ENCODE measurements around the gene TCF4.

Gene TCF4

DNA sequence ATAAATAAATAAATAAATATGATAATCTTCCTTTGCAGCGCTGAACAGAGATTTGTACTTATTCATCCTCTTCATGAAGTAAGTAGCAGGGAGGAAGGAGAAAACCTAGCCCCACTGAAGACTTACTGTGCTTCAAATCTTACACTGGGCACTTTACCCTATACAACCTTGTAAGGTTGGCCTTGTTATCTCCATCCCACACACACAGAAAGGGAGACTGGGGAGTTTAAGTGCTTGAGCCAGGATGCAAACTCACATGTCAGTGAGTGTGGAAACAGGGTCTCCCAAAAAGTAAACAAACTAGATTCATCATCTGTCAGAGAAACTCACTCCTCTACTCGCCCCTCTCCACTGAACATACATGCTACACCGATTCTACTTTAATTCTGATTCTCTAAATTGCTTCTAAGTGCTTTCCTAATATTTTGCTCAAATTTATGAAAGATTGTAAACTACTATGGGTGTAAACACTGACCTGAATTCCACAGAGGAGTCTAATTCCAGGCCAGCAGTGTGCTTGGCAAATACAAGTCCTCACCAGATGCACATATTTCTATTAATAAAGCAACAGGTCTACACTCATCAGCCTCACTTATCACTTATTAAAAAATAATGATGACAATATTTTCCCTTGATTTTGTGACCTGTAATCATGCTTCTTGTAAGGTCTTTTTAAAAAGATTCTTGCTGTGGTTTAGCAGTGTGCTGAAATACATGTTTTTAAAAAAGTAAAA is 155.5 kb downstream of the TCF4 start:
- no peak for DNase-seq

DNA sequence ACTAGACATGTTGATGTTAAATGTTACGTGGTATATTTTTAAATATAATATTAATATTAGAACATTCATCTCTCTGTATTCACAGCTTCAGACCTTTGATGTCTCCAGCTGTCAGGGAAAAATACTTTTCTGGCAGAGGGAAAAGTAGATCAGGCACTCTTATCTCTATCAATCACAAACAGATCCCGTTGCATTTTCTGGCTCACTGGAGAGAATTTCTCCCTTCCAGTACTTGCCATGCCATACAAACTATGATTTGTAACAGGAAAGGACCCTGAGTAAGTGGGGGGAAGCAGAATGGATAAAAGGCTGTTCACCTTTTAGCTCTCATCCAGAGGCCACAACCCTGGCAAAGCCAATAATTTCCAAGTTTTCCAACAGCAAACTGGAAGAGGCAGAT is 158.0 kb downstream of the TCF4 start:
- no peak for DNase-seq

GRCh38 chr18:55427951-55428350 is 160.0 kb downstream of the TCF4 start:
- DNase-seq: no peak

DNA sequence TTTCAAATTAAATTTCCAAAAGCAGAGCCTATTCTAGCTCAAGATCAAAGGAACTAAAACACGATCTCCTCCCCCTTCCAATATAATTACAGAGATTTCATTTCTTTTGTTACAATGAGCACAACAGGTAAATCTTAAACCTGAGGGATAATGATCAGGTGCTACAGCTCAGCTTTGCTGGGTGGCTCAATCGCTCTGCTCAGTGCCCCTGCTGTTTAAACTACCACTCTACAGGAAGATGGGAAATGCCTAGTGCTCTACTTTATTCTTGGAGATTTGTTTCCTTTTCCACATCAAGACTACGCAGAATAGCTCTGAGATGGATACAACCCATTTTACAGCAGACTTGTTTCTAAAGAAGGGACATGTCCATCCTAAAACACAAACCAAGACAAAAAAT is 162.3 kb downstream of the TCF4 start:
- DNase-seq: no peak

DNA sequence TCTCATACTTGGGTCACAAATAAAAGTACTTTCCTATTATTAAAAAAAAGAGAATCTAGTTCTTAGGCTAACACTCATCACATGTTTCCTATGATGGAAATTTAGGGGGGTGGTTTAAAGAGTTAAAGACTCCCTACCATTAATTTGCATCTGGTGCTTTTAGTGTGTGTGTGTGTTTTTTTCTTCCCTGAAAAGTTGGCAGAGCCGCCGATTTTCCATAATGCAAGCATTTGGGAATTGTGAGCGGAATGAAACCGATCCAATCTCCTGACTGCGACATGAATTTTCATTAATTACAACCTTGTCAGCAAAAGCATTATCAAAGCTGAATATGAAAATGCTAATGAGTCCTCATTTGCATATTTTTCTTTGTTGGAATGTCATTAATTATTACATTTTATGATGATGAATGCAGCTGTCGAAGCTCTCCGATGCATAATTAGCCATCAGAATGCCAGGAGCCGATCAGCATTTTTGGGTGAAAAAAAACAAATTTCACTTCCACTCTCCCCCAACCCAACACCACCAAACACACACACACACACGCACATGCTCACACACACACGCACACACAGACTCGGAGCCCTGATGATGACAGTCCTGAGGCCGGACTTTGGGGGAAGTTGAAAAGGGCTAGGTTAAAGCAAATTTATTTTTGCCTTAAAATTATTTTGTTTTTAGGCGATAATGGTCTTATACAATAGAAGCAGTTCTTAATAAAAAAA is 165.4 kb downstream of the TCF4 start:
- DNase-seq: no peak

- DNase-seq: no peak
Observed at GRCh38 chr18:55421615-55422419, 166.2 kb downstream of the TCF4 start.

- no peak for DNase-seq
Observed at GRCh38 chr18:55421308-55421614, 166.7 kb downstream of the TCF4 start.

DNA sequence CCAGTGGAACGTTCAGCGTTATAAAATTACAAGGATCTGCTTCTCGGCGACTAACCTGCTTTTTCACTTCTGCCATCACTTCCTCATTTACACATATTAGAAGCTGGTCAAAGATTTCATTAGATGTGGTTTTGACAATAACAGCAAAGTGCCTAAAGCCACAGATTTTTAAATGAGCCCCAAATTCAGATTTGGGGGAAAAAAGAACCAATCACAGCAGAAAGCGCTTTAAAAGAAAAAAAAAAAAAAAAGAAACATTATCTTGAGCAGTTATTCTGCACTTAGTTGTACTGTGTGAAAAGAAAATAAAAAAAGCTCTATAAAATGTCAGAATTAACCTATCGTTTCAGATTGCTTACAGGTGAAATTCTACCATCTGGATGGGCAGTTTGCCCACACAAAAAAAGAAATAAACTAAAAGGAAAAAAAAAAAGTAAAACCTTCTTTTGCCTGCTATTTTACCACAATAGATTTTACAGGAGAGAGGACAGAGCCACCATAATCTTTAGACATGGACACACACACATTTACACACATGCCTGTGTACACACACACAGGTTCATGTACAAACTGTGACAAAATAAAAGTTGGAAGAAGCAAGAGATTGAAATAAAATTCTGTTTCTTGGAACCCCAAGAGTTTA is 167.2 kb downstream of the TCF4 start:
- peak; percentile 27 for DNase-seq

DNA sequence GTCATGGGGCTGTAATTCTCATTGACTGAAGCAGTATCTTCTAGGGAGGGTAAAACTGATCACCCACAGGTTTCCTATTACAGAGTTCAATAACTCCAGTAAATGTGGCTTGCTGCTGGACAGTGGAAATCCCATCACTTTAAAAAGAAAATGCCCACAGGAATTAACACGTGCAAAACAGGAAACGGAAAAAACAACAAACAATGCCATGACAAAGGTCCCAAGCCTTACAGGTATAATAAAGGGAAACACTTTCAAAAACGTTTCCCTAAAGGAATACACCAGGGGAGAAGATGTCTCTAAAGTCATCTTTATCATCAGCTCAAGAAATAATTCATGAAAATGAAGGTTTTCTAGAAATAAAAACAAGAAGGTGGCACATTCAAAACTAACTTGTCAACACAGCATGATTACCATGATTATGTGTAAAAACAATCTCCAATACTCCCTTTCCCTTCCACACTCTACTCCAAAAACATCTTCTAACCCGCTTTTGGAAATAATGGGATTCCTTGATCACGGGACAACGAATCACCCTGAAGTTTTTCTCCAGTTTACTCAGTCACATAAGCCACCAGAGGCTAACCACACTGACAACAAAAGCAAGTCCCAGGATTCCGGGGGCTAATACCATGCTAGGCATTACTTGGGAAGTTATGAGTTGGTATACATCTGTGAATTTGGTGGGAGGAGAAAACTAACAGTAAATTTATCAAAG is 167.9 kb downstream of the TCF4 start:
- DNase-seq: no peak

DNA sequence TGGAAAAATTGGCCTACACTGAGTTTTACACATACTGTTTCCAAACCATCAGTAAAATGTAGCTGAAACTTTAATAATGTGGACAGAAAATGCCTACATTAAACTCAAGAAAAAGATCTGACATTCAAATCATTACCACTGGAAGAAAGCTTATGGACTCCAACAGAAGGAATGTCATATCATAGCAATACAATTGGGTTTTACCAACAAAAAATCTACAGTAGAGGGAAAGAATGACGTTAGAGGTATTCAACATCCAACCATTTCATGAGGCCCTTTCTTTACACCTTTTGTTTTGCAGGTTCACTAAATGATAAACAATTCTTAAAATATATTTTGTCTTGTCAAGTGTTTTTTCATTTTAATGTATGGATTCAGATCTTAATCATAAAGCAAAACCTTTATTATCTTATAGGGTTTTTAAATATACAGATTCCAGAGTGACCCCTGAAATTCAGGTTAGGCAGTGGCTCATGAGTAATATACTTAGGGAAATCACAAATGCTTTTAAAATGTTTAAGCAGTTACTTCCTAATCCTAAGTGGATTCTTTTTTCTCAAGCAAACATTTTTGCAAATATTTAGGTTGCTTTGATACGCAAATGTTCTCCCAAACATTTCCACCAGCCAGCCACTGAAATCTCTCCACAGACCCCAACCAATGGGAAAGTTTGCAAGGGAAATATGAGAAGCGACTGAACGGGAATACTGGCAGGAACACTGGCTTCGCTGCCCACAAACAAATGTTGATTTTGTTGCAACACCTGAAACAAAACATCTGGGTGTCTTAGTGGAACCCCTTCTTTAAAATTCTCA is 168.7 kb downstream of the TCF4 start:
- no peak for DNase-seq

DNA sequence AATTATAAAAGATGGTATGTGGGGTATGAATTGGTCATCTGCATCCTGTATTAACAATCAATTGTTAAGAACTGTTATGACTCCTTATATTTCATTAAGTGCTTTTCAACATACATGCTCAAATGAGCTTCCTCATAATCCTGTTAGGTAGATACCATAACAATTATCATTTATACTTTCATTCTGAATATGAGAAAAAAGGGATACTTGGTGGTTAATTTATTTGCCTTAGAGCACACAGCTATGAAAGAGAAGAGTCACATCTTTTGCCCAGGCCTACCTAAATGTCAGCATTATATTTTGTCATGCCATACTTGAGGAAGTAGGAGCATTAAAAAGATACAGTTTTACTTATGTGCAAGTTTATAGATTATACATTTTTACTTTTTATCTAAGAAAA is 169.6 kb downstream of the TCF4 start:
- DNase-seq: no peak

DNA sequence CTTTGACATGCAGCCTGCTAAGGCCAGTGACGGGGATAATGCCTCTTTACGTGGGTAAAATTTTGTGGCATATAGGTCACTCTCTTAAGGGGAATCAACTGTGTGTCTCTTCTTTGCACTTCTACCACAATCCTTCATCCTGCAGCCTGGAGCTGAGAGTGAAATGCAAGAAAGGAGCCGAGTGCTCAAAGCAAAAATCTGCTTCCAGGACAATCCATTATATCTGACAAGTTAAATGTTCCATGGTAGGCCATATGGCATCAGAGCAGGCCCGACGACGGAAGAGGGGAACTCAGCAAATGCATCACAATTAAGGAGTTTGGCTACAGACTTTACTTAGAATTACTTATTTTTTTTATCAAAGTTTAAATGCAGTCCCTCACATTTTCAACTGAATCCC is 171.2 kb downstream of the TCF4 start:
- no peak for DNase-seq

DNA sequence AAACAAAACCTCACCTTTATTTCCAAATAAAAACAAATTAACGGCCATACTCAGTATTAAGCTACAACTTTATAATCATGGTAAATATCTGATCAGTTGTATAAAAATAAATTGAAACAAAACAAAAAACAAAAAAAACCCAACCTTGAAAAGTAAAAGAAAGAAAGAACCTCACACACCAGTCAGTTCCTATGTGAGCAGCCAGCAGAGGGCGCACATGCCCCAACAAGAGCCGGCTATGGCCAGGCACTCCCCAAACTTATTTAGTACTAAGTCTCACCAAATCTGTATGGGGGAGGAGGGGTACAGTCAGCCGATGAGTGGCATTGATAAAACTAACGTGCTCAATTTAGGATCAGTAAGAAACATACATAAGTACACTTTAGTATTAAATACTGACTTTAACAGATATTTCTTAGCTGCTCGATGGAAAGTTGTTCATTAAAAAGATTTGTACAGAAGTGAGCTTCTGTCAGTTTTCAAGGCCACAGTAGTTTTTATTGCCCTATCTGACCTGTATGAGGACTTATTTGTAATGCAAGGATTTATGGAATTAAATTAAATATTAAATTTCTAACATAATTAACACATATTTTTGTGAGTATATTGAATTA is 172.6 kb downstream of the TCF4 start:
- DNase-seq: peak; percentile 91

GRCh38 chr18:55414475-55414874 is 173.5 kb downstream of the TCF4 start:
- DNase-seq: no peak

GRCh38 chr18:55413474-55413873 is 174.5 kb downstream of the TCF4 start:
- DNase-seq: no peak

DNA sequence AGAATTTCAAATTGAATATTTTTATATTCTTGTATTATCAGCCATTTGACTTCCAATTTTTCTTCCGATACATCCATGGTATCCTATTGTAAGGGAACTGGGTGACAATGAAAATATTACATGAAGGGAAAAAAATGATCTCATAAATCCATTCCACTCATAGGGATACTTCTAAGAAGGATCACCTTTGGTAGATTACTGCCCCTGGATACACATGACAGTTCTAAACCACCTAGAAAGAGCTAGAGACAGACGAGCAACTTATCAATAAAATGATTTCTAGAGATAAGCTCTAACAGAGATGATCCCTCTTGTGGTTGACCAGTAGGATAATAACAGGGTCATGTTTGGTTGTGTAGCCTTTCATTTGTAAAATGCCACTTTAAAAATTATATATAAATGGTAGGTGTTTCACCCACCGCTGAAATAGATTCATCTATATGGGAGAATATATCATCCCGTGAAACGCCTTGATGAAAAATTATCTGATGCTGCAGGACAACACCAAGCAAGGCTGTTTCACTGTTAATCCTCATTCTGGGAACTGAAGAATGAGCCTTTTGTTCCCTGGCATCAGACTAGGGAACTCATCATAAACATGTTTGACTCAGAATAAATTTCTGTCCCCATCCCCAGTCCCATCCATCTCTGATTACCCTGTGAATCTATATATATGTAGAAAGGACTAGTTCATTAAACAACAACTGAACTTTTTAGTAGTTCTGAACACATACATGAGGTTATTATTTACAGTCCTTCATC is 180.0 kb downstream of the TCF4 start:
- DNase-seq: no peak

GRCh38 chr18:55407191-55407590 is 180.8 kb downstream of the TCF4 start:
- no peak for DNase-seq

- DNase-seq: no peak
Observed at GRCh38 chr18:55406451-55406991, 181.5 kb downstream of the TCF4 start.

DNA sequence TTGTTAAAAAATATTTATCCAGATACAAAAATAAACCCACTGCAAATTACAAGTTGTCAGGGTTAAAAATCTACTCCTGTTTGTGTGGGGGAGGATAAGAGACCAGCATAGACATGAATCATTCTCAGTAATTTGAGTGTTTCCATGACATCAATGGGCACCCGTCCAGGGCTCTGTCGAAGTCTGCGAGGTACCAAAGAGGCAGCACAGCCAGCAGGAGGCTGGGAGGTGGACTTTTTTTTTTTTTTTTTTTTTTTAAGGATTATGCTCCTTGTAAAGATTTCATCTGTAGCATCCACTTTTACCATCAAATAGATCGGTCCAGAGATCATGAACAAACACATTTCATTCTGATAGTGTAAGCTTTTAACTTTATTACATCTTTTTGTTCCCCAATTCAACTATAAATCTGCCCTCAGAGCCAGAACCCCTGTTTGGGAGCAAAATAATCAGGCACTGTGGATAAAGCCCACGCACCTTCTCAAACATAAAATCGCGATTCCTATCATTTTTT is 182.0 kb downstream of the TCF4 start:
- peak; percentile 51 for DNase-seq

DNA sequence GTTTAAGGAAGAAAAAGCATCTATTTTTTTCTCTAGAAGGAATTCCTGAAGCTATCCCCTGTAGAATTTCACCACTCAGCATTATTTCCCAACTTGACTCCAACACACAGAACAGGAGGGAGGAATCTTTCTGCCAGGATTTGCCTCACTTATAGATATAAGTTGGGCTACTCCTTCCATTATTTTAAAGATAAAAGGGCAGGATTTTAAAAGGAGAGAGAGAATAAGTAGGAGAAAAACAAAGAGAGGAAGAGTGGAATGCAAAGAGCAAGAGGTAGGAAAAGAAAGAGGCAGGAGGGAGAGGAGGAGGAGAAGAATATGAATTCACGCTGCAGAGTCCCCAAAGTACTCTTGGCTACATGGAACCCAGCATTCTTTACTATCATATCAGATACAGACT is 182.5 kb downstream of the TCF4 start:
- no peak for DNase-seq
